GM23248 (cell line): Measurements from ENCODE around the gene RTN4.

Source experiments
- EZH2 ChIP-seq: fragments of 200-600 bp; sonication (generic); IDR thresholded peaks from 2 replicates; pipeline ENCODE4 v1.6.1; 2018; ENCODE audit warnings: antibody characterized with exemption, mild to moderate bottlenecking; ENCODE audit not compliant: insufficient read depth, poor library complexity, severe bottlenecking
- EZH2phosphoT487 ChIP-seq: fragments of 200-600 bp; sonication (generic); IDR thresholded peaks from 2 replicates; pipeline ENCODE4 v1.6.1; 2018; ENCODE audit warnings: antibody characterized with exemption, moderate library complexity, mild to moderate bottlenecking, low read depth; ENCODE audit not compliant: insufficient read depth

GRCh38 chr2:55076721-55077120 lies 26.5 kb upstream of the RTN4 start:
- TF ChIP-seq EZH2phosphoT487 (no peak), EZH2 (no peak)
